GM04504 (cell line): ENCODE data around the gene EHMT1.
"Not testable (repeated sequence)": the region's sequence is repeated elsewhere in the genome, so short reads cannot be mapped to it uniquely, and the experiment has no call there.

Experiments
- DNase-seq: peaks from one replicate; pipeline ENCODE4 v3.0.0-alpha.2; 2012; ENCODE audit warnings: low read depth

The EHMT1 gene

DNA sequence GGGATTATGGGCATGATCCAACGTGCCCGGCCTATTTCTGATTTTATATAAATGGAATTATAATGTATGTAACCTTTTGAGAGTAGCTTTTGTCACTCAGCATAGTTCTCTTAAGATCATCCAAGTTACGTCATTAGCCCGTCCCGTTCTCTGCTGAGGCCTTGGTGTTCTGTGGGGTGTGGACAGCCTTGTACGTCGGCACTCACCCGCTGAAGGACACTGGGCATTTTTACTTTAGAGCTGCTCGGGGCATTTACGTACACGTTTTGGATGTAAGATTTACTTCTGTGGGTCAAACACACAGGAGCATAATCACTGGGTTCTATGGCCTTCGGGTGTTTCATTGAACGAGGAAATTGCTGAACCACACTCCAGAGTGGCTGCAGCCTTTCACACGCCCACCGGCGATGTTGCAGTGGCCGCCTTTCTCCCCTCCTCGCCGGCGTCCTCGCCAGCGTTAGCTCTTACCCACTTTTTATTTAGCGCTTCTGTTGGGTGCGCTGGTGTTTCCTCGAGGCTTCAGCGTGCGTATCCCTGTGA, 101.8 kb downstream of the EHMT1 start:
- DNase-seq: no peak

DNA sequence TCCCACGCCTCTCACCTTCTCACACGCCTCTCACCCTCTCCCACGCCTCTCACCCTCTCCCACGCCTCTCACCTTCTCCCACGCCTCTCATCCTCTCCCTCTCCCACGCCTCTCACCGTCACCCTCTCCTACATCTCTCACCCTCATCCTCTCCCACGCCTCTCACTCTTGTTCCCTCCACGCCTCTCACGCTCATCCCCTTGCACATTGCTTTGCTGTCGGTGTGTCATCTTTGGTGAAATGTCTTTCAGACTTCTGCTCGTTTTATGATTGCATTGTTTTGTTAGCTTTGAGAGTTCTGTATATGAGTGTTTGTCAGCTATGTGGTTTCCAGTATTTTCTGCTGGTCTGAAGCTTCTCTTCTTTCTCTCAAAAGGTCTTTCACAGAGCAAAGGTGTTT, 102.7 kb downstream of the EHMT1 start:
- DNase-seq: no peak

DNA sequence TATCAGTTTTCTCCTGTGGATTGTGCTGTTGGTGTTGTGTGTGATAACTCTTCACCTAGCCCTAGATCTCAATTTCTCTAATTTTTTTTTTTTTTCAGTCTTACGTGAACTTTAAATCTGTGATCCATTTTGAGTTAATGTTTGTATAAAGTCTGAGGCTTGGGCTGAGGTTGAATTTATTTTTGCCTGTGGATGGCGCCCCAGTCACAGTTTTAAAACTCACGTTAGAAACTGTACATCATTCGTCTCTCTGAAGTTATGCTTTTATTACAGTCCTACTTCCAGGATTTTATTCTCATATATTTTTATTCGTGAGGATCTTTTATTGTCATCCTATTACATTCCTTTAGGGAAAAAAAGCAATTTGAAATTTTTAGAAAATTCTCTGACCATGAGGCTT, 103.1 kb downstream of the EHMT1 start:
- no peak for DNase-seq

DNA sequence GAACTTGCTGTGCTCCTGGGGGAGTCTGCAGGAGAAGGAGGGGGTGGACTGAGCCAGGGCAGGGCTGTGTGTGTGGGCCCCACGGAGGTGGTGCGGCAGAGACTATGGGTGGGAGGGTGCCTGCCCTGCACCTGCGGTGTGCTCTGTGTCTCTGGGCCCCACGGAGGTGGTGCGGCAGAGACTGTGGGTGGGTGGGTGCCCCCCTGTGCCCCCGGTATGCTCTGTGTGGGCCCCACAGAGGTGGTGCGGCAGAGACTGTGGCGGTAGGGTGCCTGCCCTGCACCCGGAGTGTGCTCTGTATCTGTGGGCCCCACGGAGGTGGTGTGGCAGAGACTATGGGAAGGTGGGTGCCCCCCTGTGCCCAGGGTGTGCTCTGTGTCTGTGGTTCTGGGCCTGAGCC, 103.7 kb downstream of the EHMT1 start:
- DNase-seq: no peak

DNA sequence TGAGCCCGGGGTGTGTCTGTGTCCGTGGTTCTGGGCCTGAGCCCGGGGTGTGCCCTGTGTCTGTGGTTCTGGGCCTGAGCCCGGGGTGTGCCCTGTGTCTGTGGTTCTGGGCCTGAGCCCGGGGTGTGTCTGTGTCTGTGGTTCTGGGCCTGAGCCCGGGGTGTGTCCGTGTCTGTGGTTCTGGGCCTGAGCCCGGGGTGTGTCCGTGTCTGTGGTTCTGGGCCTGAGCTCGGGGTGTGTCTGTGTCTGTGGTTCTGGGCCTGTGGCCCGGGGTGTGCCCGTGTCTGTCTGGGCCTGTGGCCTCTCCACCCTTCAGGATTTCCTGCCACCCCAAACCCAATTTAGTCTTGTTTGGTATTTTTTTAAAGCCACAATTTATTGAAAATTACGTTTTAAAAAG, 104.6 kb downstream of the EHMT1 start:
- not testable (repeated sequence) for DNase-seq

DNA sequence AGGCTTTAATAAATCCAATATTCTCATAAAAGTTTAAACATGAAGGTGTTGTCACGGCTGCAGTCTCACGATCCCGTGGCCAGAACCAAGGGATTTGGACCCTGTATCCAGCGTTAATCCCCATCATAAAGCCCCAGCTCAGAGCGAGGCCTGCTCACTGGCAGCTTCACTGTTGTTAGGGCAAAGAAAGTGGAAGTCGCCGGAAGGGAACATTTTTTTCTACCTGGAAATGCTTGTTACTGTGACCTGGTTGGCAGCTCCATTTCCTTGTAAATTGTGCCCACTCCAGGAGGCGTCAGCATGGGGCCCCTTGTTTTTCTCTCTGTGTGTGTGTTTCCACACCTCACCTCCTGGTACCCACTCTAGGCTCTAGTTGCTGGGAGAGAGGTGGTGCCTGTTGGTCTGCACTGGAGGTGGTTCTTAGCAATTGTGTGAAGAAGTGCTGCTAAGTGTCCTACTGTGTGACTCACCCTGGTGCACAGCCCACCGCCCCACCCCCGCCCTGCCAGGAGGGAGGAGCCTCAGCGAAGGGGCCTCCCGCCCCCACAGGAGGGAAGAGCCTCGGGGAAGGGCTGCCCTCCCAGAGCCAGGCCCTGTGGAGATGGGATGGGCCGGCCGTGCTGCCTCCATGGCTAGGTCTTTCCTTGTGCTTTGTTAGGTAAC, 105.1 kb downstream of the EHMT1 start:
- DNase-seq: no peak

DNA sequence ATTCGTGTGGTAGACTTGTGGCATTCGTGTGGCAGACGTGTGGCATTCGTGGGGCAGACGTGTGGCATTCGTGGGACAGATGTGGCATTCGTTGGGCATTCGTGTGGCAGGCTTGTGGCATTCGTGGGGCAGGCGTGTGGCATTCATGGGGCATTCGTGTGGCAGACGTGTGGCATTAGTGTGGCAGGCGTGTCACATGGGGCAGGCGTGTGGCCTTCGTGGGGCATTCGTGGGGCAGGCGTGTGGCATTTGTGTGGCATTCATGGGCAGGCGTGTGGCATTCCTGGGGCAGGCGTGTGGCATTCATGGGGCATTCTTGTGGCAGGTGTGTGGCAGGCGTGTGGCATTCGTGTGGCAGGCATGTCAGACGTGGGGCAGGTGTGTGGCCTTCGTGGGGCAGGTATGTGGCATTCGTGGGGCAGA, 106.0 kb downstream of the EHMT1 start:
- no peak for DNase-seq

DNA sequence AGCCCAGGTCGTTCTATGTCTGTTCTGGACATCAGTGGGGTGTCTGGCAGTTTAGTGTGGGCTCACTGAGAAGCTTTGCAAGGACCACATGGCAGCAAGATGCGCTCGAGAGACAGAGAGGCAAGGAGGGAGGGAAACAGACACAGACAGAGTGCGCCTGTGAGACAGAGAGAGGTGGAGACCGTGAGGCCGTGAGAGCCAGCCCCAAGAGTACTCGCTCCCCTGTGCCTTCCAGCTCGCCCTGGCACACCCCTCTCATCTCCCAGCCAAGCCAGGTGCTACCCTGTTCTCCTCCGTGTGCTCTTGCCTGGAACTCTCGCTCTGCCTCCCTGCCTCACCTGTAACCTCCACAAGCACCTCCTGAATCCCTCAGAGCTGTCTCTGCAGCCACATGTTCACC, 106.8 kb downstream of the EHMT1 start:
- no peak for DNase-seq

DNA sequence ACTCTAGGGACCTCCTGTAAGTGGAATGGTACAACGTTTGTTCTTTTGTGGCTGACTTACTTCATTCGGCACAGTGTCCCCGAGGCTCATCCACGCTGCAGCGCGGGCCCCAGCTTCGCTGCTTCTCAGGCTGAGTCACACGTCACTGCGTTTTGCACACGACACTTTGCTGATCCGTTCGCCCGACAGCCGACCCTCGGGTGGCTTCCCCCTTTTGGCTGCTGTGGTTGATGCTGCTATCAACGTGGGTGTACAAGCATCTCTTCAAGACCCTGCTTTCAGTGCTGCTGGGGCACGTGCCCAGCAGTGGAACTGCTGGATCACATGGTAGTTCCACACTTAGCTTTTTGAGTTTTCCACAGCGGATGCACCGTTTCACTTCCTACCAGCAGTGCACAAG, 107.5 kb downstream of the EHMT1 start:
- not testable (repeated sequence) for DNase-seq

DNA sequence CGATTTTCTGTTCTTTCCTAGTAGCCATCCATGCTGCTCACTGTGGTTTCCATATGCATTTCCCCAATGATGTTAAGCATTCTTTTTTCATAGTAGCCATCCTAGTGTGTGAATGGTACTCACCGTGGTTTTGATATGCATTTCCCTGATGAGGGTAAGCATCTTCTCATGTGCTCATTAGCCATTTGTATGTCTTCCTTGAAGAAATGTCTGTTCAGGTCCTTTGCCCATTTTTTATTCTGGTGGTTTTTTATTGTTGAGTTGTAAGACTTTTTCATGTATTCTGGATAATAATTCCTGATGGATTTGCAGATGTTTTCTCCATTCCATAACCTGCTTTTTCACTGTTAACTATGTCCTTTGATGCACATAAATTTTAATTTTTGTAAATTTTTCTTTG, 108.0 kb downstream of the EHMT1 start:
- DNase-seq: no peak

DNA sequence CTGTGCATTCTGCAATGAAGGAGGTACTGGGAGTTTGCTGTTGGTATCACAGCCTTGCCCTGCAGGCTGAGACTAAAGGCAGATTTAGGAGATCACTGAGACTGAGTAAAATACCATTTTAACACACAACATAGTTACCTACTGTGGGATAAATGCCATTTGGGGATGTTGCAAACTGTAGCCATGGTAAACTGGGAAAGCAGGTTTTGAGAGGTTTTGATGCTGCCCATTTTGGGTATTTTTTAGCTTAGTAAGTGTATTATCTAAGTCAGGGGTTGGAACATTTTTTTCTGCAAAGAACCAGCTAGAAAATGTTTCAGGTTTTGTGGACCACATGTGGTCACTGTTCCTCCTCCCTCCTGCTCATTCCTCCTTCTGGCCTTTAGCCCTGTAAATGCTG, 108.9 kb downstream of the EHMT1 start:
- DNase-seq: no peak

DNA sequence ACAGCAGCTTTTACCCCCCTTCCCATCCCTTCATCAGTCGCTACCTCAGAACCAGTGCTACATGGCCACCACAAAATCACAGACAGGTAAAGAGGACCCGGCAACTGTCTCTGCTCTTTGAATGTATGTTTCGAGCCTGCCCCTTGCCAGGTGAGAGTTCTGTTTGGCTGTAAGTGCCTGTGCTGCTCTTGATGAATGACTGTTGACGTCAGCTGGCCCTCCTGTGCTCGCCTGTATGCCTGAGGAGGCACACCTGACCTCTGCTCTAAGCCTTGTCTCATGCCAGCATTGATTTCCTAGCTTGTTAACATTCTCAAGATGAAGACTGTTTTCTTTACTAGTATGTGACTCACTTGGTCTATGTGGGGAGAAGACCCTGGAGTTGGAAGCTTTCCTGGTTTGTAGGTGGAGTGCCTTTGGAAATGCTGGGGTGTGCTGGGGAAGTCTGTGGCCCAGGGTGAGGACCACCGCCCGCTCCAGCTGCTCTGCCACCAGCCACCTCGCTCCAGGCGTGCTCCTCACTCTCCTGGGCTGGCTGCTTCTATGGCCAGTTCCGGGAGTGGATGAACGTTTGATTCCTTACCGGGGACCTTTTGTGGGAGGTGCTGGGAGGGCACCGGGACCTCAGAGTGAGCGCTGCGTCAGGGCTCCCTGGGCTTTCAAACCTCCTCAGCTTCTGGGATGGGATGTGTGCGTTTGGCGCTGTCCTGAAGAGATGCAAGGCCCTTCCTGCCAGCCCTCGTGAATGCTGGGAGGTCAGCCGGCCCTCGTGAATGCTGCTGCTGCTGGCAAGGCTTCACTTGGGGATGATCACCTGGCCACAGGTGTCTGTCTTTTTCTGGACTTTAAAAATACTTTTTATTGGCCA, 109.9 kb downstream of the EHMT1 start:
- no peak for DNase-seq

DNA sequence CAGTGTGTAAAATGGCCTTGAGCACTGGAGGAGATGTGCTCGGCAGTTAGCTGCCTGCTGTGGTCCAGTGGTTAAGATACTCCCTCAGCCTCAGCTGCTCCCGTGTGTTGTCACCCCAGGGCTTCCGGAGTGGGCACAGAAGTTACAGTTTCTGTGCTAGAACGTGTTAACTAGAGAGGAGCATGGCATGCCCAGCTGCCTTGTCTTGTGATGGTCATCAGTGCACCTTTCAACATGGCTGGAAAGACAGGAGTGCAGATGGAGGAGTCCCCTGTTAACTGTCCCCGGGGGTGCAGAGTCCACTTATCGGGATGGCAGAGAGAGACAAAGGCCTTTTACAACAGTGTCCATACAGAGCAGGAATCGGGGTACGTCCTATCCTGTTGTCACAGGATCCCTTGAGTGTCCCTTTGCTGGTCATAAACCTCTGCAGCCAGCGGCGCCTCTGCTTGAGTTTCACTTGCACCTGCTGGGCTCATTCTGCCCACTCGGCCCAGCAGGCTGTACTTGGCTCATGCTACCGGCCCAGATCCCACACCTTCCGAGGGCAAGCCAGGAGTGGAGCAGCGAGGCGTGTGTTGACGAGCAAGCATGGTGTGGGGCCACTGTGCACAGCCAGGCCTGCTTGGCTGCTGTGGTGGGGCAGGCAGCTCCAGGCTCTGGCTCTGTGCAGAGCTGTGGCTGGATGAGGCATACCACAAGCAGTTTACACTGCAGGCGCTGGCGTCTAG, 112.6 kb downstream of the EHMT1 start:
- DNase-seq: no peak

DNA sequence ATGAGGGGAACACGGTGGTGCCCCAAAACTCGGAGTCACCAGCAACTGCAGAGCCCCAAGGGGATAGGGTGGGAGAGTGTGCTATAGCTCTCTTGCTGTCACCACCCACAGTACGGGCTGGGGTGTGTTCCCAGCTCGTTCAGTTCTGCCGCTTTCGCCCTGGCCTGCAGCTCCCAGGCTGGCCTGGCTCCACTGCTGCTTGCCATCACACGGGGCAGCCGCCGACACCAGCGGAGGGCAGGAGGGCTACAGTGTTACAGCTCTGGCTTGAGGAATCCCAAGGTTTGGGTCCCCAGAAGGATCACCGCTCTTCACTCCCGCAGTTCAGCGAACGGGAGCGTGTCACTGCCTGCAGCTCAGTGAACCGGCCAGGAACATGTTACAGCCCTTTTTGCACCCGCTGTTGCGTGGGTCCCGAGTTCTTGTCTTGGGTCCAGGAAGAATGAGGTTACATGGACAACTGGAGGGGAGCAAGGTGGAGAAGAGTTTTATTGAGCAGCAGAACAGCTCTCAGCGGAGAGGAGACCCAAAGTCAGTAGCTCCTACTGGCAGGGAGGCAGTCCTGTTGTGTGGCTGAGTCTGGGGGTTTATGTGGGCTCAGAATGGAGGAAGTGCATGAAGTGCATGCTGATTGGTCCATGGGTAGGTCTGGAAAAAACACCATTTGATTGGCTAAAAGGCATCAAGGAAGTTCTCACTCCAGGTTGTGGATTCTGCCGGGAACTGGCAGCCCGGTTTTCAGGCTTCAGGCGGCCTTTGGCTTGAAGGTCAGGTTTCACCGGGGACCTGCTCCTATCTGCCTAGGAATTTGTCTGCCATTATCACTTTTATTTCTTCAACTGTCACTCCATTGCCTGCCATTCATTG, 113.4 kb downstream of the EHMT1 start:
- DNase-seq: no peak

DNA sequence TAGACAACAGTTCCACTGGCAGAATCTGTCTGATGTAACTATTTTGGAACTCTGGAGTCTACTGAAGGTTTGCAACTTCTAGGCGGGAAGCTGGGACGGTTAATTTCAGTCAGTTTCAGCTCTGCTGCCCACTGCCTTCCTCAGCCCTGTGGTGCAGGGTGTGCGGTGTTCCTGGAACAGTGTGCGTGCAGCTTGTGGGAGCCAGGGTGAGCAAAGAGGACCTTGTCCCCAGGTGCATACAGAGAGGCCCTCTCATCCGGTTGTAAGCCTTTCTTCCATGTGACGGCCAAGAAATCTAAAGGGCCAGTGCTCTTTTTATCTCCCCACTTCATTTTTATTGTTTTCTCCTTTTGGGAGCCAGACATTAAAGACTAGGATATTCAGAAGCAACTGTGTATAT, 114.6 kb downstream of the EHMT1 start:
- no peak for DNase-seq

DNA sequence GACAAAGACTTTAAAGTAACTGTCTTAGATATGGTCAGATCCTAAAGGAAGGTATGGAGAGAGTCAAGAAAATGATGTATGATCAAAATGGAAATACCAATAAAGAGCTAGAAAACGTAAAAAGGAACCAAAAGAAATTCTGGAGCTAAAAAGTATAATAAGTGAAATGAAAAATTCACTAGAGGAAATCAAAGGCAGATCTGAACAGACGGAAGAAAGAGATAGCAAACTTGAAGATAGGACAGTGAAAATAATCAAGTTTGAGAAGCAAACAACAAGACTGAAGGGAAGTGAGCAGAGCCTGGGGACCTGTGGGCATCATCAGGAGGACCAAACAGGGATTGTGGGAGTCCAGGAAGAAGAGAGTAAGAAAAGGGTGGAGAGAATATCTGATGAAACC, 115.4 kb downstream of the EHMT1 start:
- DNase-seq: no peak

DNA sequence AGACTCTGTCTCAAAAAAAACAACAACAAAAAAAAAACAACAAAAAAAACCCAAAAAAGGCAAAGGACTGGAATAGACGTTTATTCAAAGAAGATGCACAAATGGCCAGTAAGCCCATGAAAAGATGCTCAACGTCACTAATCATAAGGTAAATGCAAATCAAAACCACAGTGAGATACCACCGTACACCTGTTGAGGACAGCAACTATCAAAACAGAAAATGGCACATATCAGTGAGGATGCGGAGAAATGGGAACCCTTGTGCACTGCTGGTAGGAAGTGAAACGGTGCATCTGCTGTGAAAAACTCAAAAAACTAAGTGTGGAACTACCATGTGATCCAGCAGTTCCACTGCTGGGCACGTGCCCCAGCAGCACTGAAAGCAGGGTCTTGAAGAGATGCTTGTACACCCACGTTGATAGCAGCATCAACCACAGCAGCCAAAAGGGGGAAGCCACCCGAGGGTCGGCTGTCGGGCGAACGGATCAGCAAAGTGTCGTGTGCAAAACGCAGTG, 119.4 kb downstream of the EHMT1 start:
- DNase-seq: not testable (repeated sequence)

DNA sequence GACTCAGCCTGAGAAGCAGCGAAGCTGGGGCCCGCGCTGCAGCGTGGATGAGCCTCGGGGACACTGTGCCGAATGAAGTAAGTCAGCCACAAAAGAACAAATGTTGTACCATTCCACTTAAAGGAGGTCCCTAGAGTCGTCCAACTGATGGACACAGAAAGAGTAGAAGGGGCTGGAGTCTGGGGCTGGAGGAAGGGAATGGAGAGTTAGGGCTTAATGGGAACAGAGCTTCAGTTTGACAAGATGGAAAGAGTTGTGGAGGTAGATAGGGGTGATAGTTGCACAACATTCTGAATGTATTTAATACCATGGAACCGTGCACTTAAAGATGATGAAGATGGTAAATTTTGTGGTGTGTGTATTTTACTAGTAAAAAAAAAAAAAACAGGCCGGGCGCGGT, 119.9 kb downstream of the EHMT1 start:
- no peak for DNase-seq

DNA sequence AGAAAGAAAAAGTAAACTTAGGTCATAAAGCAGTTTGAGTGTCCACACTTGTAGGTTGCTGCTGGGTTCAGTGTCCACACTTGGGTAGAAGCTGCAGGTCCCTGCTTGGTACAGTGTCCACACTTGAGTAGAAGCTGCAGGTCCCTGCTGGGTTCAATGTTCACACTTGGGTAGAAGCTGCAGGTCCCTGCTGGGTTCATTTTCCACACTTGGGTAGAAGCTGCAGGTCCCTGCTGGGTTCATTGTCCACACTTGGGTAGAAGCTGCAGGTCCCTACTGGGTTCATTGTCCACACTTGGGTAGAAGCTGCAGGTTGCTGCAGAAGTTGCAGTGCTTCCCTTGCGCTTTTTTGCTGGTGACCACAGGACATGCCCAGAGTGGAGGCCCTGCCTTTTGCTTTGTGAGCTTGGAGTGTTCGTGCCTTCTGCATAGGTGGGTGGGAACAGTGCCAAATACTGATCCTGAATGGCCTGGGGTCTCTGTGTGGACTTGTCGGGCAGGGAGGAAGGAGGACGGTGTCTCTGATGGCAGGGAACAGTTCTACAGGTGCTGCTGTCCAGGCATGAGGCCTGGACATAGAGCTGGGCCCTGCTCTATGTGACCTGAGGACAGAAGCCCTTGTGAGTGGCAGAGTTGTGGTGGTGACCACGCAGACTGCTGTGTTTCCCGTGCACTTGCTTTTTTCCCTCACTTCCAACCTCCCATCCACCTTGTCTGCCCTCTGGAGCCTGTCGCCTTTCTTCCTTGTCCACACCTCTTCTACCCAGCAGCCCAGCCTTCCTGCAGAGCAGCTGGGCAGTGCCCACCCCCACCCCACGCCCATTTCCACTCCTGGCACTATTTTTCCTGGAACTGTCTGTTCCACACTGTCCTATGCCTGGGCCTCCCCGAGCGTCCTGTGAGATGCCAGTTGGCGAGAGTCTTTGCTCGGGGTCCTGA, 120.8 kb downstream of the EHMT1 start:
- no peak for DNase-seq

DNA sequence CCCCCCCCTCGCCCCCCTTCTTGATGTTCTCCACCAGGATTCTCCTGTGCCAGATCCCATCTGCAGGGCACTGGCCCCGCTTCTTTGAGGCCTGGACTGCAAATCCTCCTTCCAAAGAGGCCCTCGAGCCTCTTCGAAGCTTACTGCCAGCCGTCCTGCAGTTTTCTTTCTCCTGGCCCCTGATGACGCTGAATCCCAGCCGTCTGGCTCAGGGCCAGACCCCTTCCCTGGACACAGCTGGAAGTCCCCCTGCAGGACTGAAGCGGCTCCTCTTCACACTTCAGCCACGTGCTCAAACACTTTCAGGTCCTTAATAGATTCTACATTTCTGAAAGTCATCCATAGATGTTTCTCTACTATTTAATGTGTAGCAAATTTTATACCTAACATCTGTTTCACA, 121.5 kb downstream of the EHMT1 start:
- no peak for DNase-seq
